KOPT-K1 (cell line): ENCODE results near the gene CDC25B.
"Not testable (repeated sequence)": the region's sequence is repeated elsewhere in the genome, so short reads cannot be mapped to it uniquely, and the experiment has no call there.

ENCODE experiments used
- H3K27ac ChIP-seq: fragments of 200-600 bp; sonication (generic); 2 replicates; pipeline ENCODE4 v1.5.1; 2016; ENCODE audit warnings: antibody characterized with exemption, mild to moderate bottlenecking, low read depth, low read length; ENCODE audit not compliant: poor library complexity, severe bottlenecking
- H3K36me3 ChIP-seq: fragments of 200-600 bp; sonication (generic); 2 replicates; pipeline ENCODE4 v1.5.1; 2017; ENCODE audit warnings: antibody characterized with exemption, mild to moderate bottlenecking, low read length, moderate library complexity; ENCODE audit not compliant: insufficient read depth
- H3K9me3 ChIP-seq: fragments of 200-600 bp; sonication (generic); 2 replicates; pipeline ENCODE4 v1.5.1; 2017; ENCODE audit warnings: antibody characterized with exemption, low read length, mild to moderate bottlenecking; ENCODE audit not compliant: insufficient read depth, poor library complexity, severe bottlenecking

CDC25B gene

GRCh38 chr20:3819411-3820047 is 23.4 kb downstream of the CDC25B start:
- H3K36me3 ChIP-seq: peaks cover 28% of the 10 kb centered on the region
- no peaks in the 10 kb centered on the region for H3K9me3 ChIP-seq
- H3K27ac ChIP-seq: peak overlapping the region; percentile 96

- H3K36me3 ChIP-seq: peaks cover 35% of the 10 kb centered on the region
- peak within 1 kb of the TSS; percentile 96 for H3K27ac ChIP-seq
- no peaks in the 10 kb centered on the region for H3K9me3 ChIP-seq
Measured at GRCh38 chr20:3820048-3820900, 24.2 kb downstream of the CDC25B start, which contains the start of gene AP5S1. TSS of gene AP5S1 (plus strand) at chr20:3820547. CDS start at chr20:3822118, 1,571 bp downstream.

GRCh38 chr20:3820901-3821727 is 25.0 kb downstream of the CDC25B start:
- peaks cover 43% of the 10 kb centered on the region for H3K36me3 ChIP-seq
- peak overlapping the region; percentile 96 for H3K27ac ChIP-seq
- H3K9me3 ChIP-seq: no peaks in the 10 kb centered on the region

GRCh38 chr20:3821996-3822395 is 25.9 kb downstream of the CDC25B start:
- H3K36me3 ChIP-seq: peaks cover 52% of the 10 kb centered on the region
- H3K27ac ChIP-seq: no peak overlapping the region
- H3K9me3 ChIP-seq: no peaks in the 10 kb centered on the region

- Histone ChIP-seq H3K36me3 (peaks cover 70% of the 10 kb centered on the region), H3K9me3 (no peaks in the 10 kb centered on the region), H3K27ac (no peak overlapping the region)
Measured at GRCh38 chr20:3823881-3824280, 27.8 kb downstream of the CDC25B start.

GRCh38 chr20:3825526-3825925 is 29.4 kb downstream of the CDC25B start:
- no peaks in the 10 kb centered on the region for H3K9me3 ChIP-seq
- H3K27ac ChIP-seq: no peak overlapping the region
- peaks cover 71% of the 10 kb centered on the region for H3K36me3 ChIP-seq

GRCh38 chr20:3826420-3826819 is 30.3 kb downstream of the CDC25B start:
- H3K9me3 ChIP-seq: no peaks in the 10 kb centered on the region
- H3K36me3 ChIP-seq: peaks cover 71% of the 10 kb centered on the region
- no peak overlapping the region for H3K27ac ChIP-seq

GRCh38 chr20:3828798-3829197 is 32.7 kb downstream of the CDC25B start:
- Histone ChIP-seq H3K36me3 (peaks cover 51% of the 10 kb centered on the region), H3K9me3 (no peaks in the 10 kb centered on the region), H3K27ac (no peak overlapping the region)

GRCh38 chr20:3829891-3830290 is 33.8 kb downstream of the CDC25B start:
- H3K36me3 ChIP-seq: peaks cover 40% of the 10 kb centered on the region

GRCh38 chr20:3836132-3836531 is 40.0 kb downstream of the CDC25B start:
- H3K36me3 ChIP-seq: no peaks in the 10 kb centered on the region
- H3K9me3 ChIP-seq: no peaks in the 10 kb centered on the region
- H3K27ac ChIP-seq: no peak overlapping the region

More at GRCh38 chr20:3829891-3830290, 33.8 kb downstream of the CDC25B start:
- not testable (repeated sequence) for H3K9me3 ChIP-seq, H3K27ac ChIP-seq

GRCh38 chr20:3839328-3839727 is 43.2 kb downstream of the CDC25B start:
- Histone ChIP-seq H3K9me3 (no peaks in the 10 kb centered on the region), H3K27ac (peak overlapping the region; percentile 58), H3K36me3 (no peaks in the 10 kb centered on the region)

- H3K9me3 ChIP-seq, H3K36me3 ChIP-seq: not testable (repeated sequence)
- H3K27ac ChIP-seq: peak overlapping the region; percentile 58
Measured at GRCh38 chr20:3840201-3840600, 44.1 kb downstream of the CDC25B start.

GRCh38 chr20:3842348-3842930 is 46.3 kb downstream of the CDC25B start:
- no peak overlapping the region for H3K27ac ChIP-seq
- no peaks in the 10 kb centered on the region for H3K9me3 ChIP-seq
- H3K36me3 ChIP-seq: no peaks in the 10 kb centered on the region

- no peaks in the 10 kb centered on the region for H3K9me3 ChIP-seq
- H3K36me3 ChIP-seq: no peaks in the 10 kb centered on the region
- no peak overlapping the region for H3K27ac ChIP-seq
Measured at GRCh38 chr20:3843490-3843889, 47.4 kb downstream of the CDC25B start.
